ENCODE results near the gene ASB3.
"Not testable (repeated sequence)": the region's sequence is repeated elsewhere in the genome, so short reads cannot be mapped to it uniquely, and the experiment has no call there.

ASB3 gene

GRCh38 chr2:53740170-53740569, 46.6 kb downstream of the ASB3 start:
- DNase-seq (ENCODE audit: low read depth in 1 of 2, low spot score in 1 of 2), result no peak

- DNase-seq (ENCODE audit: low read depth in 1 of 2, low spot score in 1 of 2), result no peak
Observed at GRCh38 chr2:53739032-53739431, 47.7 kb downstream of the ASB3 start.

- no peak for DNase-seq (ENCODE audit: low read depth in 1 of 2, low spot score in 1 of 2)
Observed at GRCh38 chr2:53737091-53737490, 49.7 kb downstream of the ASB3 start.

GRCh38 chr2:53729143-53729762, 57.5 kb downstream of the ASB3 start:
- no peak for DNase-seq (ENCODE audit: low read depth in 1 of 2, low spot score in 1 of 2)

GRCh38 chr2:53727921-53728320, 58.8 kb downstream of the ASB3 start:
- DNase-seq (ENCODE audit: low read depth in 1 of 2, low spot score in 1 of 2), result no peak

- no peak for DNase-seq (ENCODE audit: low read depth in 1 of 2, low spot score in 1 of 2)
Observed at GRCh38 chr2:53725662-53726061, 61.1 kb downstream of the ASB3 start.

- DNase-seq (ENCODE audit: low read depth in 1 of 2, low spot score in 1 of 2), result no peak
Observed at GRCh38 chr2:53724536-53724935, 62.2 kb downstream of the ASB3 start.

- DNase-seq (ENCODE audit: low read depth in 1 of 2, low spot score in 1 of 2), result not testable (repeated sequence)
Observed at GRCh38 chr2:53720944-53721343, 65.8 kb downstream of the ASB3 start.

GRCh38 chr2:53715568-53715967, 71.2 kb downstream of the ASB3 start:
- no peak for DNase-seq (ENCODE audit: low read depth in 1 of 2, low spot score in 1 of 2)

- no peak for DNase-seq (ENCODE audit: low read depth in 1 of 2, low spot score in 1 of 2)
Observed at GRCh38 chr2:53711271-53711780, 75.4 kb downstream of the ASB3 start.

- no peak for DNase-seq (ENCODE audit: low read depth in 1 of 2, low spot score in 1 of 2)
Observed at GRCh38 chr2:53708988-53709387, 77.8 kb downstream of the ASB3 start.

GRCh38 chr2:53701221-53701620, 85.5 kb downstream of the ASB3 start:
- DNase-seq (ENCODE audit: low read depth in 1 of 2, low spot score in 1 of 2), result no peak

GRCh38 chr2:53697686-53698085, 89.1 kb downstream of the ASB3 start:
- DNase-seq (ENCODE audit: low read depth in 1 of 2, low spot score in 1 of 2), result no peak

- DNase-seq (ENCODE audit: low read depth in 1 of 2, low spot score in 1 of 2), result no peak
Observed at GRCh38 chr2:53697092-53697491, 89.7 kb downstream of the ASB3 start.

- DNase-seq (ENCODE audit: low read depth in 1 of 2, low spot score in 1 of 2), result no peak
Observed at GRCh38 chr2:53695575-53695974, 91.2 kb downstream of the ASB3 start.

- DNase-seq (ENCODE audit: low read depth in 1 of 2, low spot score in 1 of 2), result no peak
Observed at GRCh38 chr2:53694096-53694771, 92.5 kb downstream of the ASB3 start.

GRCh38 chr2:53690876-53691275, 95.9 kb downstream of the ASB3 start:
- DNase-seq (ENCODE audit: low read depth in 1 of 2, low spot score in 1 of 2), result no peak

- no peak for DNase-seq (ENCODE audit: low read depth in 1 of 2, low spot score in 1 of 2)
Observed at GRCh38 chr2:53672881-53673522, 113.8 kb downstream of the ASB3 start.

- no peak for DNase-seq (ENCODE audit: low read depth in 1 of 2, low spot score in 1 of 2)
Observed at GRCh38 chr2:53670331-53670730, 116.4 kb downstream of the ASB3 start.

GRCh38 chr2:53668624-53669026, 118.1 kb downstream of the ASB3 start:
- DNase-seq (ENCODE audit: low read depth in 1 of 2, low spot score in 1 of 2), result no peak

GRCh38 chr2:53667130-53667529, 119.6 kb downstream of the ASB3 start:
- DNase-seq (ENCODE audit: low read depth in 1 of 2, low spot score in 1 of 2), result not testable (repeated sequence)

GRCh38 chr2:53660886-53661285, 125.9 kb downstream of the ASB3 start:
- no peak for DNase-seq (ENCODE audit: low read depth in 1 of 2, low spot score in 1 of 2)

All from stimulated activated CD4-positive, alpha-beta T cell treated with anti-CD3 and anti-CD28 coated beads, Interleukin-15, amount 100 ng/mL, for 1 hour (primary cell).